SU-DHL-6 (cell line): ENCODE measurements around the gene LTB.

Source experiments
- EZH2phosphoT487 ChIP-seq: fragments of 200-600 bp; sonication (generic), shearing (Covaris generic); conservative IDR thresholded peaks from 2 replicates; pipeline ENCODE4 v1.6.1; 2018; ENCODE audit warnings: mild to moderate bottlenecking, antibody characterized with exemption, low read length, moderate library complexity, mixed read lengths
- TF ChIP-seq, protein P1 (sequence below): fragments of 200-600 bp; sonication (generic); IDR thresholded peaks from one replicate; pipeline ENCODE4 v1.5.1; 2017; ENCODE audit warnings: antibody characterized with exemption, mild to moderate bottlenecking, low read length, moderate library complexity; ENCODE audit not compliant: insufficient read depth, poor library complexity, severe bottlenecking

DNA sequence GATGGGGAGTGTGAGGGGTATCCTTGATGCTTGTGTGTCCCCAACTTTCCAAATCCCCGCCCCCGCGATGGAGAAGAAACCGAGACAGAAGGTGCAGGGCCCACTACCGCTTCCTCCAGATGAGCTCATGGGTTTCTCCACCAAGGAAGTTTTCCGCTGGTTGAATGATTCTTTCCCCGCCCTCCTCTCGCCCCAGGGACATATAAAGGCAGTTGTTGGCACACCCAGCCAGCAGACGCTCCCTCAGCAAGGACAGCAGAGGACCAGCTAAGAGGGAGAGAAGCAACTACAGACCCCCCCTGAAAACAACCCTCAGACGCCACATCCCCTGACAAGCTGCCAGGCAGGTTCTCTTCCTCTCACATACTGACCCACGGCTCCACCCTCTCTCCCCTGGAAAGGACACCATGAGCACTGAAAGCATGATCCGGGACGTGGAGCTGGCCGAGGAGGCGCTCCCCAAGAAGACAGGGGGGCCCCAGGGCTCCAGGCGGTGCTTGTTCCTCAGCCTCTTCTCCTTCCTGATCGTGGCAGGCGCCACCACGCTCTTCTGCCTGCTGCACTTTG is 6.8 kb downstream of the LTB start, which contains the start of gene TNF:
- TF ChIP-seq, protein P1, sequence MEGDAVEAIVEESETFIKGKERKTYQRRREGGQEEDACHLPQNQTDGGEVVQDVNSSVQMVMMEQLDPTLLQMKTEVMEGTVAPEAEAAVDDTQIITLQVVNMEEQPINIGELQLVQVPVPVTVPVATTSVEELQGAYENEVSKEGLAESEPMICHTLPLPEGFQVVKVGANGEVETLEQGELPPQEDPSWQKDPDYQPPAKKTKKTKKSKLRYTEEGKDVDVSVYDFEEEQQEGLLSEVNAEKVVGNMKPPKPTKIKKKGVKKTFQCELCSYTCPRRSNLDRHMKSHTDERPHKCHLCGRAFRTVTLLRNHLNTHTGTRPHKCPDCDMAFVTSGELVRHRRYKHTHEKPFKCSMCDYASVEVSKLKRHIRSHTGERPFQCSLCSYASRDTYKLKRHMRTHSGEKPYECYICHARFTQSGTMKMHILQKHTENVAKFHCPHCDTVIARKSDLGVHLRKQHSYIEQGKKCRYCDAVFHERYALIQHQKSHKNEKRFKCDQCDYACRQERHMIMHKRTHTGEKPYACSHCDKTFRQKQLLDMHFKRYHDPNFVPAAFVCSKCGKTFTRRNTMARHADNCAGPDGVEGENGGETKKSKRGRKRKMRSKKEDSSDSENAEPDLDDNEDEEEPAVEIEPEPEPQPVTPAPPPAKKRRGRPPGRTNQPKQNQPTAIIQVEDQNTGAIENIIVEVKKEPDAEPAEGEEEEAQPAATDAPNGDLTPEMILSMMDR = no peak
- no peak for TF ChIP-seq EZH2phosphoT487
